Amygdala (tissue), 56 donors: Measurements from ENCODE around the gene MAP3K12.

Source experiments
- DNase-seq, 56 donors: peaks; one replicate each; lab custom pipeline; 2025; lab: John Stamatoyannopoulos, UW

The MAP3K12 gene

GRCh38 chr12:53478865-53479264 is 20.4 kb downstream of the MAP3K12 start:
- no peak for DNase-seq

- no peak for DNase-seq
These were observed 22.5 kb downstream of the MAP3K12 start for GRCh38 chr12:53476769-53477209.

GRCh38 chr12:53474819-53475218 is 24.4 kb downstream of the MAP3K12 start:
- DNase-seq, result no peak

GRCh38 chr12:53474077-53474476 is 25.2 kb downstream of the MAP3K12 start:
- no peak for DNase-seq

- DNase-seq, result no peak
These were observed 27.1 kb downstream of the MAP3K12 start for GRCh38 chr12:53472056-53472582.

- no peak for DNase-seq
These were observed 31.0 kb downstream of the MAP3K12 start for GRCh38 chr12:53468282-53468681.

GRCh38 chr12:53467880-53468279 is 31.4 kb downstream of the MAP3K12 start:
- DNase-seq, result no peak

GRCh38 chr12:53467082-53467481 is 32.2 kb downstream of the MAP3K12 start:
- no peak for DNase-seq

GRCh38 chr12:53466640-53467039 is 32.6 kb downstream of the MAP3K12 start:
- no peak for DNase-seq

GRCh38 chr12:53465679-53466078 is 33.6 kb downstream of the MAP3K12 start:
- DNase-seq, result no peak

- DNase-seq, result no peak
These were observed 34.4 kb downstream of the MAP3K12 start for GRCh38 chr12:53464685-53465418.

- no peak for DNase-seq
These were observed 35.3 kb downstream of the MAP3K12 start for GRCh38 chr12:53463802-53464560.

GRCh38 chr12:53462935-53463334 is 36.3 kb downstream of the MAP3K12 start:
- no peak for DNase-seq

- DNase-seq, result no peak
These were observed 37.7 kb downstream of the MAP3K12 start for GRCh38 chr12:53461591-53461990.

- DNase-seq, result no peak
These were observed 38.2 kb downstream of the MAP3K12 start for GRCh38 chr12:53461059-53461458.

- DNase-seq, result no peak
These were observed 40.2 kb downstream of the MAP3K12 start for GRCh38 chr12:53459097-53459496.

- DNase-seq, result no peak
These were observed 42.4 kb downstream of the MAP3K12 start for GRCh38 chr12:53456654-53457366.

GRCh38 chr12:53454707-53455106 is 44.6 kb downstream of the MAP3K12 start:
- no peak for DNase-seq

GRCh38 chr12:53453953-53454640 is 45.2 kb downstream of the MAP3K12 start:
- DNase-seq, result no peak
